Activated naive CD8-positive, alpha-beta T cell (primary cell): ENCODE results near the gene KCNC2.

ENCODE experiments used
- H3K27ac Mint-ChIP-seq: one replicate; pipeline ENCODE4 v1.8.0; 2021; ENCODE audit warnings: mixed read lengths
- H3K27me3 Mint-ChIP-seq: one replicate; pipeline ENCODE4 v1.8.0; 2021; ENCODE audit warnings: mixed read lengths
- H3K36me3 Mint-ChIP-seq: one replicate; pipeline ENCODE4 v1.8.0; 2021; ENCODE audit warnings: mixed read lengths
- H3K4me1 Mint-ChIP-seq: one replicate; pipeline ENCODE4 v1.8.0; 2021; ENCODE audit warnings: low read depth, mixed read lengths
- H3K4me3 Mint-ChIP-seq: one replicate; pipeline ENCODE4 v1.8.0; 2021; ENCODE audit warnings: mild to moderate bottlenecking, mixed read lengths
- H3K9me3 Mint-ChIP-seq: one replicate; pipeline ENCODE4 v1.8.0; 2021; ENCODE audit warnings: low read depth, mixed read lengths

The KCNC2 gene

GRCh38 chr12:75058228-75058627 is 151.4 kb downstream of the KCNC2 start:
- no peaks in the 10 kb centered on the region for H3K9me3 Mint-ChIP-seq
- no peaks in the 10 kb centered on the region for H3K36me3 Mint-ChIP-seq
- H3K27me3 Mint-ChIP-seq, result no peaks in the 10 kb centered on the region
- no peak overlapping the region for H3K27ac Mint-ChIP-seq
- H3K4me1 Mint-ChIP-seq, result no peaks in the 10 kb centered on the region
- no peak overlapping the region for H3K4me3 Mint-ChIP-seq

GRCh38 chr12:75048767-75049166 is 160.9 kb downstream of the KCNC2 start:
- Mint-ChIP-seq H3K4me3 (no peak overlapping the region), H3K27ac (no peak overlapping the region), H3K4me1 (no peaks in the 10 kb centered on the region), H3K9me3 (no peaks in the 10 kb centered on the region), H3K36me3 (no peaks in the 10 kb centered on the region), H3K27me3 (peaks cover 1% of the 10 kb centered on the region)

GRCh38 chr12:75047885-75048525 is 161.6 kb downstream of the KCNC2 start:
- Mint-ChIP-seq H3K27ac (no peak overlapping the region), H3K4me3 (no peak overlapping the region), H3K9me3 (no peaks in the 10 kb centered on the region), H3K4me1 (no peaks in the 10 kb centered on the region), H3K27me3 (peaks cover 1% of the 10 kb centered on the region), H3K36me3 (no peaks in the 10 kb centered on the region)

GRCh38 chr12:75042125-75042524 is 167.5 kb downstream of the KCNC2 start:
- Mint-ChIP-seq H3K27me3 (peaks cover under 1% of the 10 kb centered on the region), H3K4me3 (no peak overlapping the region), H3K27ac (no peak overlapping the region), H3K36me3 (no peaks in the 10 kb centered on the region), H3K4me1 (no peaks in the 10 kb centered on the region), H3K9me3 (no peaks in the 10 kb centered on the region)

- Mint-ChIP-seq H3K36me3 (no peaks in the 10 kb centered on the region), H3K9me3 (no peaks in the 10 kb centered on the region), H3K27ac (no peak overlapping the region), H3K4me1 (no peaks in the 10 kb centered on the region), H3K4me3 (no peak overlapping the region), H3K27me3 (peaks cover 2% of the 10 kb centered on the region)
These were observed 168.2 kb downstream of the KCNC2 start for GRCh38 chr12:75041472-75041871.

- H3K36me3 Mint-ChIP-seq, result peaks cover 7% of the 10 kb centered on the region
- no peak overlapping the region for H3K27ac Mint-ChIP-seq
- no peaks in the 10 kb centered on the region for H3K4me1 Mint-ChIP-seq
- H3K27me3 Mint-ChIP-seq, result no peaks in the 10 kb centered on the region
- H3K4me3 Mint-ChIP-seq, result no peak overlapping the region
- peaks cover 53% of the 10 kb centered on the region for H3K9me3 Mint-ChIP-seq
These were observed 189.5 kb downstream of the KCNC2 start for GRCh38 chr12:75020068-75020557.

GRCh38 chr12:75011120-75011519 is 198.5 kb downstream of the KCNC2 start:
- peaks cover 3% of the 10 kb centered on the region for H3K36me3 Mint-ChIP-seq
- peaks cover 3% of the 10 kb centered on the region for H3K27me3 Mint-ChIP-seq
- no peak overlapping the region for H3K4me3 Mint-ChIP-seq
- no peaks in the 10 kb centered on the region for H3K4me1 Mint-ChIP-seq
- peaks cover 10% of the 10 kb centered on the region for H3K9me3 Mint-ChIP-seq
- H3K27ac Mint-ChIP-seq, result no peak overlapping the region

- peaks cover 3% of the 10 kb centered on the region for H3K36me3 Mint-ChIP-seq
- peaks cover 3% of the 10 kb centered on the region for H3K27me3 Mint-ChIP-seq
- no peaks in the 10 kb centered on the region for H3K9me3 Mint-ChIP-seq
- no peak overlapping the region for H3K4me3 Mint-ChIP-seq
- no peaks in the 10 kb centered on the region for H3K4me1 Mint-ChIP-seq
- no peak overlapping the region for H3K27ac Mint-ChIP-seq
These were observed 202.5 kb downstream of the KCNC2 start for GRCh38 chr12:75007133-75007532.

- H3K27ac Mint-ChIP-seq, result no peak overlapping the region
- no peak overlapping the region for H3K4me3 Mint-ChIP-seq
- peaks cover 4% of the 10 kb centered on the region for H3K4me1 Mint-ChIP-seq
- no peaks in the 10 kb centered on the region for H3K27me3 Mint-ChIP-seq
- no peaks in the 10 kb centered on the region for H3K9me3 Mint-ChIP-seq
- no peaks in the 10 kb centered on the region for H3K36me3 Mint-ChIP-seq
These were observed 209.5 kb downstream of the KCNC2 start for GRCh38 chr12:75000120-75000519.

GRCh38 chr12:74999474-74999873 is 210.2 kb downstream of the KCNC2 start:
- H3K27ac Mint-ChIP-seq, result no peak overlapping the region
- H3K27me3 Mint-ChIP-seq, result no peaks in the 10 kb centered on the region
- no peaks in the 10 kb centered on the region for H3K36me3 Mint-ChIP-seq
- no peak overlapping the region for H3K4me3 Mint-ChIP-seq
- peaks cover 4% of the 10 kb centered on the region for H3K4me1 Mint-ChIP-seq
- H3K9me3 Mint-ChIP-seq, result no peaks in the 10 kb centered on the region
